Muscle of leg (tissue), 11 donors: Measurements from ENCODE around the gene NXPH4. TPM values are rescaled to one million over a fixed set of nuclear protein-coding genes. Genes with fewer than 3 reads are reported as not detected.

ENCODE experiments used
- DNase-seq: peaks from one replicate; pipeline ENCODE4 v3.0.0; 2013
- H3K27ac ChIP-seq: one replicate; pipeline ENCODE4 v1.5.1; 2013; ENCODE audit warnings: mild to moderate bottlenecking, low read length, control low read depth
- H3K27me3 ChIP-seq: one replicate; pipeline ENCODE4 v1.6.1; 2013; ENCODE audit warnings: low read length; ENCODE audit not compliant: control insufficient read depth, insufficient read depth
- H3K36me3 ChIP-seq: one replicate; pipeline ENCODE4 v1.6.1; 2013; ENCODE audit warnings: low read length; ENCODE audit not compliant: control insufficient read depth, insufficient read depth
- H3K4me1 ChIP-seq: one replicate; pipeline ENCODE4 v1.6.1; 2013; ENCODE audit warnings: low read length; ENCODE audit not compliant: control insufficient read depth, insufficient read depth
- H3K4me3 ChIP-seq: one replicate; pipeline ENCODE4 v1.5.1; 2013; ENCODE audit warnings: low read length, control low read depth
- H3K9me3 ChIP-seq: replicated peaks from 2 replicates; pipeline ENCODE4 v1.6.1; 2013; ENCODE audit warnings: low read depth, low read length; ENCODE audit not compliant: control insufficient read depth
- WGBS: methylation state at CpG from one replicate; pipeline ENCODE4 v1.1.5; 2013; ENCODE audit warnings: missing lambda C conversion rate; ENCODE audit not compliant: insufficient coverage; 5-methylcytosine and 5-hydroxymethylcytosine counted together
- polyA plus RNA-seq, 8 donors: library from polyadenylated mRNA; unstranded; fragments of 120-200 nt; gene quantifications; one replicate each; pipeline versions ENCODE4 v1.2.1 to v1.2.3, GENCODE V29; 2013; ENCODE audit warnings: inconsistent platforms in 1 of 8, low replicate concordance in 1 of 8; ENCODE audit not compliant: insufficient read length in 8 of 8, insufficient read depth in 1 of 8
- total RNA-seq: library from RNA; stranded (reverse); fragments of 120-200 nt; gene quantifications from one replicate; pipeline ENCODE4 v1.2.4, GENCODE V29; 2013

The NXPH4 gene
- total and polyA plus RNA-seq, 9 donors = 1.2 to 5.6 (median 3.9) TPM

DNA sequence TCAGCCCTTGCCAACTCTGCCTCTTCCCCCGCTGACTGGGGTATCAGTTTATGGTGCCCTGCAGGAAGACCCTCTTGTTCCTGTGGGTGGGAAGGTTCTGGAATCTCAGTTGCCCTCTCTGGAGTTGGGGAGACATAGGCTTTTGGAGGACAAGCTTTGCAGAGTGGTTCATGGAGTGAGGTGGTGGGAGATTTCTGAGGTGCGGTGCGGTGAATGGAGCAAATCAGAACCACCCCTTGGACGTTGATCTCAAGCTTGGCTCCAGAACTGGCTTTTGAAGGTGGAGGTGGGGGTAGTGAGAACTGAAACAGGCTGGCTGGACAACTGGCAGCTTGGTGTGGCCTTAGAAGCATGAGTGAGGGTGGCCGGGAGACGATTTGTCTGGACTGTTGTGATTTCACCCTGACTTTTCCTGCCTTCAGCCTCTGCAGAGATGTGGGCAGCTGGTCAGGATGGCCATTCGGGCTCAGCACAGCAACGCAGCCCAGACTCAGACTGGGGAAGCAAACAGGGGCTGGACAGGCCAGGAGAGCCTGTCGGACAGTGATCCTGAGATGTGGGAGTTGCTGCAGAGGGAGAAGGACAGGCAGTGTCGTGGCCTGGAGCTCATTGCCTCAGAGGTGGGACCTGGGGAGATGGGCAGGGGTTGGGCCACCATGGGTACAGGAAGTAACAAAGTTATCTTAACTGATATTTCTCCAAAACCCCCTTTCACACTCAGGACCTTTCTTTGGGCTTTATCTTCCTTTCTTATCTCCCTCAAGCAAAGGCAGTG lies 14.0 kb downstream of the NXPH4 start:
- H3K4me3 ChIP-seq = peak overlapping the region; percentile 86
- no peak for DNase-seq
- 36% methylated on average over 9 of the region's 10 CpGs for WGBS
- peaks cover 44% of the 10 kb centered on the region for H3K4me1 ChIP-seq
- peaks cover 36% of the 10 kb centered on the region for H3K27me3 ChIP-seq
- H3K27ac ChIP-seq = no peak overlapping the region
- no peaks in the 10 kb centered on the region for H3K9me3 ChIP-seq
- H3K36me3 ChIP-seq = peaks cover 45% of the 10 kb centered on the region

DNA sequence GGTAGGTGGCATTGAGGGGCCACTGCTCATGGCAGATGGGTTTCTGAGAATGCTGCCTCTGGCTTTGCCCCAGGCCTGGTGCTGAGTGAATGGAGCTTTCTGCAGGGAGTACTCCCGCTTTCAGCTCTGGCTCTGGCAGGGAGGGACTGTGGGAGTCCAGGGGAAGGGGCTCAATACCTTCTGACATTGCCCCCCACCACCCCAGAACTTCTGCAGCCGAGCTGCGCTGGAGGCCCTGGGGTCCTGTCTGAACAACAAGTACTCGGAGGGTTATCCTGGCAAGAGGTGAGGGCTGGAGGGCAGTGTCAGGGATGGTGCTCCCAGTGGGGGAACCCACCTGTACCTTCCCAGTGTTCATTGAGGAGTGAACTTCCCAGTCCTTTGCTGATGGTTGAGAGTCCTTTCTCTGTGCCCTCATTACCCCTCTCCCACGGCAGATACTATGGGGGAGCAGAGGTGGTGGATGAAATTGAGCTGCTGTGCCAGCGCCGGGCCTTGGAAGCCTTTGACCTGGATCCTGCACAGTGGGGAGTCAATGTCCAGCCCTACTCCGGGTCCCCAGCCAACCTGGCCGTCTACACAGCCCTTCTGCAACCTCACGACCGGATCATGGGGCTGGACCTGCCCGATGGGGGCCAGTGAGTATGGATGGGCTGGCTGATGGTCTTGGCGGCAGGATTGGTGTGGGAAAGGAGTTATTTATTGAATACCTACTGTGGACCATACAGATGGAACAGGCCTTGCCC lies 14.9 kb downstream of the NXPH4 start:
- H3K4me3 ChIP-seq = no peak overlapping the region
- 93% methylated on average over 5 of the region's 13 CpGs for WGBS
- H3K4me1 ChIP-seq = peaks cover 47% of the 10 kb centered on the region

DNA sequence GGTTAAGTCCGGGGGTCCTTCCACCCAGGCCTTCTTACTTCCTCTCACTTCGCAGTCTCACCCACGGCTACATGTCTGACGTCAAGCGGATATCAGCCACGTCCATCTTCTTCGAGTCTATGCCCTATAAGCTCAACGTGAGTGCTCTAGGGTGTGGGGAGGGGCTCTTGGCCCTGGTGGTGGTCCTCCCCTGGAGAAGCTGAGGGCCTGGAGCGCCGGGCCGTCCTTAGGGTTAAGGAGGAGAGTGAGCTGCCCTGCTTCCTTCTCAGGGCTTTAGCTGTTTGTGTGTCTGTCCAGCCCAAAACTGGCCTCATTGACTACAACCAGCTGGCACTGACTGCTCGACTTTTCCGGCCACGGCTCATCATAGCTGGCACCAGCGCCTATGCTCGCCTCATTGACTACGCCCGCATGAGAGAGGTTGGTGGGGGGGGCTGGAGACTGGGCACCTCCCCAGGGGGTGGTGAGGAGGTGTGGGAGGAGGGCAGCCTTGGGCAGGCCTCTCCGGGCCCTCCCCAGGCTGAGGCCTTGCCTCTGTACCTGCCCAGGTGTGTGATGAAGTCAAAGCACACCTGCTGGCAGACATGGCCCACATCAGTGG lies 15.7 kb downstream of the NXPH4 start:
- no peak overlapping the region for H3K27ac ChIP-seq
- H3K4me3 ChIP-seq = no peak overlapping the region
- H3K9me3 ChIP-seq = no peaks in the 10 kb centered on the region
- WGBS = 94% methylated on average over 14 of the region's 19 CpGs
- peaks cover 46% of the 10 kb centered on the region for H3K36me3 ChIP-seq
- peaks cover 51% of the 10 kb centered on the region for H3K4me1 ChIP-seq
- no peak for DNase-seq
- H3K27me3 ChIP-seq = peaks cover 36% of the 10 kb centered on the region

More for the DNA sequence above, 14.9 kb downstream of the NXPH4 start:
- Histone ChIP-seq H3K27me3 (peaks cover 36% of the 10 kb centered on the region), H3K9me3 (no peaks in the 10 kb centered on the region), H3K36me3 (peaks cover 46% of the 10 kb centered on the region), H3K27ac (no peak overlapping the region)
- DNase-seq = no peak

DNA sequence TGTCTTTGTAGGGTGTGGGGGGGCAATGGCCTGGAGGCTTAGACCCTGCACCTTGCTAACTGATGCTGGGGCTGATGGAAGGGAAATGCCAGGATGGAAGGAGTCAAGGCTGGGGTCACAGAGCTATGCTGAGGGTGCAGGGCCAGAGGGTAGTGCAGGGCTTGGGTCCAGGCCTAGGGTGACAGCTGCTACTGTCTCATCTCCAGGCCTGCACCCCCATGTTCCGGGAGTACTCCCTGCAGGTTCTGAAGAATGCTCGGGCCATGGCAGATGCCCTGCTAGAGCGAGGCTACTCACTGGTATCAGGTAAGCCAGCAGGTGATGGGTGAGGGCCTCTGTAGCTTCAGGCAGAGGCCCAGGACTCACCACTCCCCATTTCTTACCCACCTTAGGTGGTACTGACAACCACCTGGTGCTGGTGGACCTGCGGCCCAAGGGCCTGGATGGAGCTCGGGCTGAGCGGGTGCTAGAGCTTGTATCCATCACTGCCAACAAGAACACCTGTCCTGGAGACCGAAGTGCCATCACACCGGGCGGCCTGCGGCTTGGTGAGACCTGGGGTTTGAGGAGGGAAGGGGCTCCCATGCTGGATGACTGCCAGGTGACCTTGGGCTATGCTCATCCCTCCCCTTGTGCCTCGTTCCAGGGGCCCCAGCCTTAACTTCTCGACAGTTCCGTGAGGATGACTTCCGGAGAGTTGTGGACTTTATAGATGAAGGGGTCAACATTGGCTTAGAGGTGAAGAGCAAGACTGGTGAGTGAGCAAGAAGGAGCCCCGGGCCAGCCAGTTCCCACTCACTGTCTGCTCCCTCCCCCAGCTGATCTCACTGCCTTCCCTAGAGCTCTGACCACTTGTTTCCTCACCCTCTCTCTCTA lies 17.0 kb downstream of the NXPH4 start:
- Histone ChIP-seq H3K27ac (peak overlapping the region; percentile 13), H3K4me1 (peaks cover 60% of the 10 kb centered on the region), H3K9me3 (no peaks in the 10 kb centered on the region), H3K36me3 (peaks cover 46% of the 10 kb centered on the region), H3K4me3 (no peak overlapping the region), H3K27me3 (peaks cover 39% of the 10 kb centered on the region)
- no peak for DNase-seq
- WGBS = 76% methylated on average over 3 of the region's 15 CpGs

DNA sequence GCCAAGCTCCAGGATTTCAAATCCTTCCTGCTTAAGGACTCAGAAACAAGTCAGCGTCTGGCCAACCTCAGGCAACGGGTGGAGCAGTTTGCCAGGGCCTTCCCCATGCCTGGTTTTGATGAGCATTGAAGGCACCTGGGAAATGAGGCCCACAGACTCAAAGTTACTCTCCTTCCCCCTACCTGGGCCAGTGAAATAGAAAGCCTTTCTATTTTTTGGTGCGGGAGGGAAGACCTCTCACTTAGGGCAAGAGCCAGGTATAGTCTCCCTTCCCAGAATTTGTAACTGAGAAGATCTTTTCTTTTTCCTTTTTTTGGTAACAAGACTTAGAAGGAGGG lies 17.6 kb downstream of the NXPH4 start:
- peak overlapping the region; percentile 13 for H3K27ac ChIP-seq
- peaks cover 46% of the 10 kb centered on the region for H3K36me3 ChIP-seq
- DNase-seq = no peak
- no peaks in the 10 kb centered on the region for H3K9me3 ChIP-seq
- H3K27me3 ChIP-seq = peaks cover 45% of the 10 kb centered on the region
- peaks cover 62% of the 10 kb centered on the region for H3K4me1 ChIP-seq
- 63% methylated on average over 2 of the region's 3 CpGs for WGBS
- H3K4me3 ChIP-seq = no peak overlapping the region

DNA sequence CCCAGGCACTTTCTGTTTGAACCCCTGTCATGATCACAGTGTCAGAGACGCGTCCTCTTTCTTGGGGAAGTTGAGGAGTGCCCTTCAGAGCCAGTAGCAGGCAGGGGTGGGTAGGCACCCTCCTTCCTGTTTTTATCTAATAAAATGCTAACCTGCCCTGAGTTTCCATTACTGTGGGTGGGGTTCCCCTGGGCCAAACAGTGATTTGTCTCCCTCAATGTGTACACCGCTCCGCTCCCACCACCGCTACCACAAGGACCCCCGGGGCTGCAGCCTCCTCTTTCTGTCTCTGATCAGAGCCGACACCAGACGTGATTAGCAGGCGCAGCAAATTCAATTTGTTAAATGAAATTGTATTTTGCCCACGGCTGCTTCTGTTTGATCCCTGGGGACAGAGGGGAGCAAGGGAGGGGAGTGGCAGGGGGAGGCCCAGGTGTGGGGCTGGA lies 18.0 kb downstream of the NXPH4 start:
- H3K36me3 ChIP-seq = peaks cover 46% of the 10 kb centered on the region
- H3K4me1 ChIP-seq = peaks cover 64% of the 10 kb centered on the region
- no peak overlapping the region for H3K4me3 ChIP-seq
- H3K27me3 ChIP-seq = peaks cover 49% of the 10 kb centered on the region
- H3K27ac ChIP-seq = no peak overlapping the region
- no peaks in the 10 kb centered on the region for H3K9me3 ChIP-seq
- WGBS = 47% methylated on average over 5 of the region's 10 CpGs
- DNase-seq = no peak

DNA sequence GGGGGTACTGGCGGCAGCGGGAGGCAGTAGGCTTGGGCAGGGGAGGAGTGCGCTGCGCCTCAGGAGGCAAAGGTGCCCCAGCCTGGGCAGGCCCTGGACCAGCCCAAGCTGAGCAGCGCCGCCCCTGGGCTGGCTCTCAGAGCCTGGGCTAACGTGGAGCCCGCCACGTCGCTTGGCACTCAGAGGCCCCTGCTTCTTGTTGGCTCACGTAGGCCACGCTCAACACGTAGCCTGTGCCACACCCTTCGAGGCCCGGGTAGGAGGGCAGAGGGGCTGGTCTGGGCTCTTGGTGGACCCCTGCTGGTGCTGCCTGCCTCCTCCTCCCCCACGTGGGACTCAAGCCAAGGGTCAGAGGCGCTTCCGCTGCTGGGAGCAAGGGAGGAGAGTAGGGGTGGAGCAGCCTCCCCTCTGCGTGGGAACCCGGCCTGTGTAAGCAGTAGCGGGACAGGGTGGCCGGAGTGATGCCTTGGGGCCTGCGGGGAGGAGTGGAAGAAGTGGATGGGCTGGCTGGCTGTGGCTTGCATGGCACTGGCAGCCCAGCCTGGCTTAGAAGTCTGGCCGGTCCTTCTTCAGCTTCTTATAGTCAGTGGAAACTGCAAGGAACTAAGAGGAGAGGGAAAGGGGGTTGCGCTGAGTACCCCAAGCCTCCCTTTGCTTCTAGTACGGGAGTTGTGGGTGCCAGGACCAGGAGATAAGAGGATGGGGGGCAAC lies 18.6 kb downstream of the NXPH4 start:
- Histone ChIP-seq H3K27me3 (peaks cover 55% of the 10 kb centered on the region), H3K36me3 (peaks cover 46% of the 10 kb centered on the region), H3K4me1 (peaks cover 65% of the 10 kb centered on the region), H3K9me3 (no peaks in the 10 kb centered on the region), H3K4me3 (peak overlapping the region; percentile 15), H3K27ac (peak overlapping the region; percentile 13)
- 58% methylated on average over 18 of the region's 26 CpGs for WGBS
- no peak for DNase-seq

DNA sequence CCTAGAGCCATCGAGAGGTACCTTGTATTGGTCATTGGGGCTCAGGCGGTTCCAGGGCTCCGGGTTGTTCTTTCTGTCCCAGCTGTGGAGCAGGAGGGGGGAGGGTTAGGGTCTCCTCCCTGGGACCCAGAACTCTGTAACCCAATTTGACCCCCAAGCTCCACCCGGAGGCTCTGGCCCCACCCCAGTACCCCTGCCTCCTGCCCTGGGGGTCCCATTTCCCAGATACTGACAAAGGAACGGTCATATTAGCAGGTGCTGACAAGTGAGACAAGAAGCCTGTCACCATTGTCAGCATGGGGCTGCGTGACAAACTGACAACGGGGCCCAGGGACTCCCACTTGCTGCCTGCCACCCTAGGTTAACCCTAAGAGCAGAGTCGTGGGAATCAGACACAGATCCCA lies 19.1 kb downstream of the NXPH4 start:
- H3K27me3 ChIP-seq = peaks cover 60% of the 10 kb centered on the region
- 33% methylated on average over 5 of the region's 8 CpGs for WGBS
- no peak for DNase-seq
- peak overlapping the region; percentile 13 for H3K27ac ChIP-seq
- H3K36me3 ChIP-seq = peaks cover 46% of the 10 kb centered on the region
- H3K4me1 ChIP-seq = peaks cover 65% of the 10 kb centered on the region
- H3K9me3 ChIP-seq = no peaks in the 10 kb centered on the region
- H3K4me3 ChIP-seq = peak overlapping the region; percentile 15

DNA sequence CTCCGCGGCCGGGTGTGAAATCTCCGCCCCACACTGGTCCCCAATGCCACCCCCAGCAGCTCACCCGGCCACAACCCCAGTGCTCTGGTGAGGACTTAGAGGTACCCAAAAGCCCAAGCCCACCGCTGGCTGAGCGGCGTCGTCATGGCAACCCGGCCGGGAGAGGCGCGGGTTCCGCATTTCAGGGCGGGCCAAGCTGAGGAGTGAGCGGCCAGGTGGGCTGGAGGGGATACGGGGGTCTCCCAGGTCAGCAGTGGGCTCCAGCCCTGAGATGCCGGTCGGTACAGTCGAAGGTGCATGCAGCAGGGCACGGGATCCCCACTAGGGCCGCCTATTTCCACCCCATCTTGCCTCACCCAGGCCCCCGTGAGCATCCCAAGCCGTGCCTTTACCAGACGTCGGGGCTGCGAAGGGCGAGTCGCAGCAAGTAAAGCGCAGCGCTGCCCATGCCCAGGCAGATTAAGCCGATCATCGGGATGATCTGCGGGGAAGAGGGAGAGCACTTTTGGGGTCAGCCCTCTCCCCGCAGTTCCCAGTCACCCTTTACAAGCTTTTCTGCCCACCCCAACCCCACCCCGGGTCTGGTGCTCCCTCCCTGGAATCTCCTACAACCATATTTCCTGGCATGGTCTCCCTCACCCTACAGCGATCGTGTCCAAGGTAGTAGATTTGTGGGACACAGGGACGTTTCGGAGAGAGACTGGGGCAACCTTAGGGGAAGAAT lies 19.8 kb downstream of the NXPH4 start:
- WGBS = 11% methylated on average over 32 of the region's 40 CpGs
- DNase-seq = no peak
- Histone ChIP-seq H3K36me3 (peaks cover 41% of the 10 kb centered on the region), H3K4me3 (peak overlapping the region; percentile 15), H3K4me1 (peaks cover 66% of the 10 kb centered on the region), H3K27me3 (peaks cover 67% of the 10 kb centered on the region), H3K27ac (no peak overlapping the region), H3K9me3 (no peaks in the 10 kb centered on the region)
